Mucosa of rectum (tissue), 2 donors: ENCODE data around the gene NEMP2.

Source experiments
- H3K27ac ChIP-seq, 2 donors: one replicate each; pipeline ENCODE4 v1.7.0; 2013; ENCODE audit warnings: inconsistent platforms in 2 of 2, low read depth in 2 of 2, low read length in 2 of 2
- H3K27me3 ChIP-seq, 2 donors: one replicate each; pipeline ENCODE4 v1.7.0; 2013; ENCODE audit warnings: low read length in 2 of 2; ENCODE audit not compliant: control insufficient read depth in 2 of 2, insufficient read depth in 2 of 2
- H3K36me3 ChIP-seq, 2 donors: one replicate each; pipeline ENCODE4 v1.7.0; 2013; ENCODE audit warnings: low read length in 2 of 2; ENCODE audit not compliant: control insufficient read depth in 2 of 2, insufficient read depth in 2 of 2
- H3K4me1 ChIP-seq, 2 donors: one replicate each; pipeline ENCODE4 v1.7.0; 2013; ENCODE audit warnings: low read length in 2 of 2, mild to moderate bottlenecking in 1 of 2; ENCODE audit not compliant: control insufficient read depth in 2 of 2, insufficient read depth in 2 of 2
- H3K4me3 ChIP-seq, 2 donors: one replicate each; pipeline ENCODE4 v1.7.0; 2013; ENCODE audit warnings: low read length in 2 of 2
- H3K9ac ChIP-seq, 2 donors: one replicate each; pipeline ENCODE4 v1.7.0; 2013; ENCODE audit warnings: low read length in 2 of 2, low read depth in 1 of 2, mild to moderate bottlenecking in 1 of 2
- H3K9me3 ChIP-seq, 2 donors: one replicate each; pipeline ENCODE4 v1.7.0; 2013; ENCODE audit warnings: low read length in 2 of 2; ENCODE audit not compliant: control insufficient read depth in 2 of 2
- donor health status: healthy.
- donor health status: Normal muscosa, but diverticular disease.

NEMP2 gene

DNA sequence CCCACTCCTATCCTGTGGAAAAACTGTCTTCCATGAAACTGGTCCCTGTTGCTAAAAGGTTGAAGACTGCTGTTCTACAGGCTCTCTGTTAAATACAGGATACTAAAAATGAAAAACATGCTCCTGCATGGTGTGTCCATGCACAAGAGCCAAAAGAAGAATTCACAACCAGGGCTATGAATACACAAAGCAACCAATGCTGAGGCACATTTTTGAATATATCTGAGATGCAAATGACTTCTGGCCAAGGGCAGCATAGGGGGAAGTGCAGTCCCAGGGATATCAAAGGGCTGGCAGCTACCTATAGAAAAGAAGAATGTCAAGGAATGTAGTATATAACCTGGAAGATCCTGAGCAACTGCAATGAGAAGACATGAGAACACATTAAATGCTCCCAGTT, 6.6 kb downstream of the NEMP2 start:
- Histone ChIP-seq H3K4me1 (no peaks in the 10 kb centered on the region), H3K4me3 (no peak overlapping the region), H3K27me3 (no peaks in the 10 kb centered on the region)

DNA sequence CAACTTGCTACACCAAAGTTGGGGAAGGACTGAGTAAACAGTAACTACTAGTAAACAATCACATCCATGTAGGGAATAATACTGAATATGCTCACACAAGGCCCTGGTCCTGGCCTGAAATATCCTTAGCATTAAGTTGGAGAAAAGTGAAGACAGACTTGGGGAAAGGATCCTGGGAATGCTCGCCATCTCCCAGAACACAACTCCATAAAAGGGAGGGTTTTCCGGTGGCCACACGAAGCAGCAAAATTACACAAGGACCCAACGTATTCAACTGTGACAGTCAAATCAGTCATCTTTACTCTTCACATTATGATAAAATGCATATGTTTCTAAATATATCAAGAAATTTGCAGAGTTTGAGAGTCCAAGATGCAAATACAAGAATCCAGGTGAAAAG, 7.3 kb downstream of the NEMP2 start:
- Histone ChIP-seq H3K4me3 (no peak overlapping the region), H3K9ac (no peak overlapping the region), H3K27ac (no peak overlapping the region), H3K36me3 (no peaks in the 10 kb centered on the region), H3K9me3 (no peaks in the 10 kb centered on the region), H3K27me3 (no peaks in the 10 kb centered on the region), H3K4me1 (no peaks in the 10 kb centered on the region)

More for the DNA sequence above, 6.6 kb downstream of the NEMP2 start:
- H3K36me3 ChIP-seq: no peaks in the 10 kb centered on the region
- no peak overlapping the region for H3K9ac ChIP-seq
- H3K9me3 ChIP-seq: no peaks in the 10 kb centered on the region
- H3K27ac ChIP-seq: no peak overlapping the region

DNA sequence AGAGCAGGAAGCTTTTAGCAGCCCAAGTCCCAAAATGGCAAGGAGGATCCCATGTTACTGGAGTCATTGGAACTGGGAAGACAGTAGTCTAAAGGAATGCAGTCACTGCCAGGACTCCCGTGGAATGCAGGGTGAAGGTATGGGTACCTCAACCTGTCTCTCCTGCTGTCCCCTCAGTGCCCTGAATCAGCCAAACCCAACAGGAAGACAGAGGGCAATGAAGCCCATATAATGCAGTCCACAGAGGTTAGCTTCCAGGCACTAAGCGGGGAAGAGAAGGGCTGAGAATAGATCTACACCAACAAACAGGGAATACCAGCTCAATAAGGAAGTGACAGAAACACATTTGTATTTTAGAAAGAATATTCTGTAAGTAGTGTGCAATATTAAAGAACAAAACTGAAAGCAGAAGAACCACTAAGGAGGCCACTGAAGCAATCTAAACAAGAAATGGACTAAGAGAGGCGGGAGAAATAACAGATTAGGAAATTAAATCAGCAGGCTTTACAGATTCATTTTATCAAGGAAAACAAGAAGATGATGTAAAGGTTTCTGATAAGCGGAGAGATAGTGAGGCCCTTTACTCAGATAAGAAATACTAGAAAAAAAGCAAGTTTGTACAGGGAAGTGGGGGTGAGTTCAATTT, 8.3 kb downstream of the NEMP2 start:
- Histone ChIP-seq H3K4me3 (no peak overlapping the region), H3K27ac (no peak overlapping the region), H3K4me1 (no peaks in the 10 kb centered on the region), H3K36me3 (no peaks in the 10 kb centered on the region), H3K9me3 (no peaks in the 10 kb centered on the region), H3K27me3 (no peaks in the 10 kb centered on the region), H3K9ac (no peak overlapping the region)

DNA sequence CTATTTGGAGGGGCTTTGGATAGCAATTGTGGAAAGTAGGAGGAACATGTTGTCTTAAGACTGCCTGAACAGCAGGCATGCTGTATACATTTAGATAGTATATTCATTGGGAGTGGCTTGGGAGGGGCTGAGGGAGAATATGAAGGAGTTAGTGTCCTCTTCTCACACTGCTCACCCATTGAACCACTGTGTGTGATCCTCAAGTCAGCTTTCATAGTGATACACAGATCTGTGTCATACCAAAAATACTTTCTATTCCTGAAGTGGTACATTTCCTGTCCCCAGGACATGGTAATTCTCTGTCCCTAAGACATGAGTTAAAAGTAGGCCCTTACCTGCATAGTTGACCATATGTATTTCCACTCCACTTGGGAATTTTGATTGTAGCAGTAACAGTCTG, 9.6 kb downstream of the NEMP2 start:
- H3K9ac ChIP-seq: no peak overlapping the region
- no peak overlapping the region for H3K4me3 ChIP-seq
- H3K9me3 ChIP-seq: no peaks in the 10 kb centered on the region
- no peaks in the 10 kb centered on the region for H3K36me3 ChIP-seq
- no peak overlapping the region for H3K27ac ChIP-seq
- no peaks in the 10 kb centered on the region for H3K27me3 ChIP-seq
- H3K4me1 ChIP-seq: peaks cover 0 to 3% of the 10 kb centered on the region in 2 donors

DNA sequence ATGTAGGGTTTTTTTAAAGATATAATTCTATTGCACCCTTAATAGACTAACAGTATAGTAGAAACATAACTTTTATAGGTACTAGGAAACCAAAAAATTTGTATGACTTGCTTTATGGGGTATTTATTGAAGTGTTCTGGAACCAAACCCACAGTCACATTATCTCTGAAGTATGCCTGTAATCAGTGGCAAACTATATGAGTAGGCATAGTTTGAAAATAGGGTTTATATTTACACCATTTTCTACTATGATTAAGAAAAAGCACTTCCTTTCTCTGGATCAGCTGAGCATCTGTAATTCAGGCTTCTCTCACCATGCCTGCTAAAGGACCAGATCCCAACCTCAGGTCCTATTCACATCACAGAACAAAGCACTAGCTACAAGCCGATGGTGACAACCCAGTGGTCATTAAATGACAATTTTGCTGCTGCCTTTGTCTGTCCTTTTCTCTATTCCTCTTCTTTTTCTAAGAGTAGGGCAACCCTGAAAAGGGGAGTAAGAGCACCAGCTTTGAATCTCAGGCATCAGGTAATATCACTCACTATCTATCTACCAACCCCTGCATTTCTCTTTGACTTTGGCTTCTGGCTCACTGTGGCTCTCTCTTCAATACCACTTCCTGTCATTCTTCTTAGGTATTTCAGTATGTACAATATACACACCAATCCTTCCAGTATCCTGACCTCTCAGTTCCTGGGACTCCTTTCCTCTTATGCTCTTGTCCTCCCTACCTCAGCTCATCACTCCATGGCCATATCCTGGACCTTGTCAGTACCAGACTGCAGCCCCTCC, 14.4 kb downstream of the NEMP2 start:
- Histone ChIP-seq H3K4me3 (no peak overlapping the region), H3K27ac (no peak overlapping the region), H3K9me3 (no peaks in the 10 kb centered on the region), H3K4me1 (peaks cover 0 to 3% of the 10 kb centered on the region in 2 donors), H3K27me3 (no peaks in the 10 kb centered on the region), H3K36me3 (no peaks in the 10 kb centered on the region), H3K9ac (no peak overlapping the region)

DNA sequence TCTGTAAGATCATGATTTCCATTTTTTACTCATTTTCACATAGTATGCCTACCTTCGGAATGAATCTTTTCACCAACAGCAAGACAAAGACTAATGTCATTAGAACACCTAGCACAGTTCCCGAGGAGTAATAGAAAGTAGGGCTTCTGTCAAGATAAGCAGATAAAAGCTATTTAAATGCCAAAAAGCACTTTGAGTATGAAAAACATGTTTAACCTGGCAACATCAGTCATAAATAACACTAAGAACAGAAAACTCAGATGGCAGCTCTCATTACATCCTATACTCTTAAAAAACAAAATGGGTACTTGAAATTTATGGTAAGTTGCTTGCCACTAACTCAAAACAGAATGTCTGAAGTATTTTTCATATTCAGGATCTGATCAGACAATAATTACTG, 17.1 kb downstream of the NEMP2 start:
- Histone ChIP-seq H3K4me1 (peaks cover 0 to 3% of the 10 kb centered on the region in 2 donors), H3K9ac (no peak overlapping the region), H3K27ac (no peak overlapping the region), H3K9me3 (no peaks in the 10 kb centered on the region), H3K27me3 (no peaks in the 10 kb centered on the region), H3K4me3 (no peak overlapping the region), H3K36me3 (peaks cover 2 to 3% of the 10 kb centered on the region in 2 donors)

DNA sequence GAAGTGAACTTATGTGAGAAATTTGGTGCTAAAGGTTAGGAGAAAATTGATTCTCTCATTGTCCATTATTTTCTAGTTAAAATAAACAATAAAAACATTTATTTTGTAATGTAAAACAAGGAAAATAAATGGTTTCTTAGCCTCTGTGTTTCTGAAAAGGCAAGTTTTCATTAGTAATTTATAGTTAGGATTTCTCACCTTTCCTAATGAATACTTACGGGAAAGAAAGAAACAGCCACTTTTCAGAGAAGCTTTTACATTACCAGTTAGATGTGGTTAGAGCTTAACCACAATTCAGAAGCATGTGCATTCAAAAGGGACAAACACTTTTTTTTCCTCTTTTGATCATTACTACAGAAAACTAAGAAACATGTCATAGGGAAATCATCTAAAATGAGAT, 18.8 kb downstream of the NEMP2 start:
- H3K4me3 ChIP-seq: no peak overlapping the region
- H3K36me3 ChIP-seq: peaks cover 2 to 3% of the 10 kb centered on the region in 2 donors

DNA sequence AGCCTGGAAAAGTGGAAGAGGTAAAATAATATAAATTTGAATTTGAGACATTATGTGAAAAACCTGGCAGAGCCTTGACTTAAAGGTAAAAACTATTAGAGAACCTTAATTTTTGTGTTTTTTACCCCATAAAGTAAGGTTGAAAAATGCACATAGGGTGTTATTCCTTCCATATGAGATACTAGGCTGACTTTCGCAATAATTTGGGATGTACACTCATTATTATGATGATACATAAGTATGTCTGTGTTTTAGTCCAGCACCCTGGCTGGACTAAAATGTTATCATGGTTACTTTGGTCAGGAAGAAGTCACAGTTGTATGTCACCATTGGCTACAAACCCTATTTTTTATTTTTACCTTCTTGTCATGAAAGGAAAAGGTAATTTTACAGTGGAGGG, 19.8 kb downstream of the NEMP2 start:
- H3K36me3 ChIP-seq: peaks cover 2 to 3% of the 10 kb centered on the region in 2 donors
- no peaks in the 10 kb centered on the region for H3K27me3 ChIP-seq
- H3K9me3 ChIP-seq: no peaks in the 10 kb centered on the region
- no peak overlapping the region for H3K9ac ChIP-seq
- H3K4me1 ChIP-seq: peaks cover 3 to 11% of the 10 kb centered on the region in 2 donors
- H3K4me3 ChIP-seq: no peak overlapping the region
- no peak overlapping the region for H3K27ac ChIP-seq

More for the DNA sequence above, 18.8 kb downstream of the NEMP2 start:
- peaks cover 0 to 6% of the 10 kb centered on the region in 2 donors for H3K4me1 ChIP-seq
- no peaks in the 10 kb centered on the region for H3K27me3 ChIP-seq
- H3K9ac ChIP-seq: no peak overlapping the region
- no peaks in the 10 kb centered on the region for H3K9me3 ChIP-seq
- H3K27ac ChIP-seq: no peak overlapping the region

DNA sequence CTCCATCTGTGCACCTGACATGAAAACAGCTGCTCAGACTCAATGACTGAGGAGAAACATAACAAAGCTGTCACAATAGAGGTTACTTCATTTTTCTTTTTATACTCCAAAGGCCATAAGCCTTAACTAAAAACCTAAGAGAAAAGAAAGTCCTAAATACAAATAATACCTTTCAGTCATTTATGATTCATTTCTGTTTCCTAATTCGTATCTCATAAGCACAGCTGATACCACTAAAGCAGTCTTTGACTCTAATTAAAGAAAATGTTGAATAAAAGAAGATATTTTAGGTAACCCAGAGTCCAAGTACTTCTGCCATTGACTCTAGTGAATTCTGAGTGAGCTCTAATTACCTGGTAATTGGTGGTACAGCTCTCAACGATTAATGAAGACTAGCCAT, 20.6 kb downstream of the NEMP2 start:
- Histone ChIP-seq H3K9me3 (no peaks in the 10 kb centered on the region), H3K36me3 (peaks cover 2 to 3% of the 10 kb centered on the region in 2 donors), H3K4me3 (no peak overlapping the region), H3K9ac (no peak overlapping the region), H3K27me3 (no peaks in the 10 kb centered on the region), H3K27ac (no peak overlapping the region), H3K4me1 (peaks cover 3 to 18% of the 10 kb centered on the region in 2 donors)

DNA sequence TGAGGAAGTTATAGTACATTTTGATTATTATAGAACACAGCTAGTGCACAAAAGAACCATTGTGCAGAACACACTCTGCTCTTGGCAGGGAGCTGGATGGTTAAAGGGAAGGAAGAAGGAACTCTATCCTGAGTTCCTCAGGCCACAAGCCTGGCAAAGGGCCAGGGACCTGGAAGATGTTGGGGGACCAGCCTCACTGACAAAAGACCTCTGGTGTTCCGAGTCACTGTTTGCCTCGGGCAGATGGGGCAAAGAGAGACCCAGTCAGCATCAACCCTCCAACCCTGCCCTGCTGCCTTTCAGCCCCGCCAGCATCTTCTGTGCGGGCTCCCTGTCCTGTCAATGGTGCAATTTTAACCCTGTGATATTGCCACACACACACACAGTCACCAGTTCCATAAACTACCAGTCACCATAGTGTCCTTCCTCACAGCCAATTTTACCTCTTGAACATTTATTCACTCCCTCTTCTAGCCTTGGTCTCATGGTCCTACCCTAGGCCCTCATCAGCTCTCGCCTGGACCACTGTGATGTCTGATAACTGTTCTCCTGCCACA, 21.9 kb downstream of the NEMP2 start:
- no peaks in the 10 kb centered on the region for H3K27me3 ChIP-seq
- no peak overlapping the region for H3K27ac ChIP-seq
- H3K9me3 ChIP-seq: no peaks in the 10 kb centered on the region
- H3K4me3 ChIP-seq: no peak overlapping the region
- H3K36me3 ChIP-seq: peaks cover 3 to 4% of the 10 kb centered on the region in 2 donors
- peaks cover 5 to 22% of the 10 kb centered on the region in 2 donors for H3K4me1 ChIP-seq
- H3K9ac ChIP-seq: no peak overlapping the region
